K562 (cell line): Measurements from ENCODE around the gene ARF1. TPM values are rescaled to one million over a fixed set of nuclear protein-coding genes. Genes with fewer than 3 reads are reported as not detected.

Source experiments
- CTBP1 ChIP-seq: fragments of 450-650 bp; IDR thresholded peaks from 2 replicates; pipeline ENCODE4 v1.6.1; 2016; ENCODE audit warnings: borderline replicate concordance
- CXXC5 ChIP-seq: fragments of 250-450 bp; sonication (Bioruptor Pico); IDR thresholded peaks from 2 replicates; pipeline ENCODE4 v1.8.0; 2022; ENCODE audit warnings: inconsistent platforms, mild to moderate bottlenecking, moderate library complexity
- ELF4 ChIP-seq: fragments of 450-650 bp; formaldehyde crosslinking; IDR thresholded peaks from 2 replicates; pipeline ENCODE4 v1.4.0; 2022; ENCODE audit warnings: missing genetic modification characterization
- FOXA3 ChIP-seq, 2 experiments: fragments of 450-650 bp in 1 of 2; sonication (generic) in 1 of 2; formaldehyde crosslinking; IDR thresholded peaks in 1 of 2; conservative IDR thresholded peaks in 1 of 2; 2 replicates each; pipeline versions ENCODE4 v1.4.0 to v1.8.0; 2020 to 2022; ENCODE audit warnings: mild to moderate bottlenecking in 2 of 2, missing genetic modification reagents in 1 of 2
- FOXK2 ChIP-seq, 2 experiments: fragments of 450-650 bp; IDR thresholded peaks in 1 of 2; conservative IDR thresholded peaks in 1 of 2; 2 replicates each; pipeline ENCODE4 v1.6.1; 2016; ENCODE audit warnings: low read depth in 2 of 2, mild to moderate bottlenecking in 1 of 2
- FOXM1 ChIP-seq, 2 experiments: fragments of 450-650 bp in 1 of 2; sonication (generic) in 1 of 2; formaldehyde crosslinking in 1 of 2; IDR thresholded peaks; 2 replicates each; pipeline versions ENCODE4 v1.6.1 to v1.9.0; 2017 to 2022; ENCODE audit warnings: low read depth in 2 of 2, mild to moderate bottlenecking in 2 of 2, missing genetic modification reagents in 1 of 2, moderate library complexity in 1 of 2
- HES1 ChIP-seq: fragments of 450-650 bp; IDR thresholded peaks from 2 replicates; pipeline ENCODE4 v1.6.1; 2016; ENCODE audit warnings: low read depth, mild to moderate bottlenecking, moderate library complexity
- HNRNPLL ChIP-seq: fragments of 200-400 bp; formaldehyde crosslinking; IDR thresholded peaks from 2 replicates; pipeline ENCODE4 v1.6.1; 2017; ENCODE audit warnings: low read length, low read depth, mild to moderate bottlenecking; ENCODE audit not compliant: poor library complexity, severe bottlenecking
- KLF16 ChIP-seq: IDR thresholded peaks from 2 replicates; pipeline ENCODE4 v1.6.1; 2016; ENCODE audit warnings: antibody characterized with exemption
- L3MBTL2 ChIP-seq: fragments of 450-650 bp; IDR thresholded peaks from 2 replicates; pipeline ENCODE4 v1.6.1; 2016; ENCODE audit warnings: mild to moderate bottlenecking, moderate library complexity
- MIER1 ChIP-seq: fragments of 450-650 bp; IDR thresholded peaks from 2 replicates; pipeline ENCODE4 v1.6.1; 2016; ENCODE audit warnings: antibody characterized with exemption, mild to moderate bottlenecking, low read depth
- MNT ChIP-seq, 2 experiments: fragments of 450-650 bp; conservative IDR thresholded peaks; 2 replicates each; pipeline ENCODE4 v1.6.1; 2017; ENCODE audit warnings: mild to moderate bottlenecking in 2 of 2, moderate library complexity in 2 of 2
- NFIC ChIP-seq: fragments of 450-650 bp; IDR thresholded peaks from 2 replicates; pipeline ENCODE4 v1.6.1; 2017; ENCODE audit warnings: mild to moderate bottlenecking, inconsistent platforms
- PHB2 ChIP-seq: fragments of 450-650 bp; IDR thresholded peaks from 2 replicates; pipeline ENCODE4 v1.6.1; 2017; ENCODE audit warnings: low read depth
- RCOR1 ChIP-seq, 2 experiments: IDR thresholded peaks; 2 replicates each; pipeline ENCODE4 v1.6.1; 2012; ENCODE audit warnings: low read depth in 2 of 2, low read length in 2 of 2, borderline replicate concordance in 1 of 2, improper control_type of control experiment in 1 of 2
- SMARCE1 ChIP-seq: fragments of 450-650 bp; IDR thresholded peaks from 2 replicates; pipeline ENCODE4 v1.7.1; 2016; ENCODE audit warnings: mild to moderate bottlenecking
- ZNF263 ChIP-seq: sonication (generic); formaldehyde crosslinking; IDR thresholded peaks from 2 replicates; pipeline ENCODE4 v1.8.0; 2022; ENCODE audit warnings: mild to moderate bottlenecking, missing genetic modification reagents, borderline replicate concordance
- polyA plus RNA-seq, 8 experiments: library from polyadenylated mRNA; depleted of rRNA in 4 of 8; stranded (reverse) in 5 of 8; unstranded in 3 of 8; fragments of >200 nt; fragmentation: Nextera tagmentation in 2 of 8; fragmentation: Illumina TruSeq in 1 of 8; extraction: Ambion mirVana in 2 of 8; extraction: Trizol in 1 of 8; gene quantifications; 2 replicates each; pipeline versions ENCODE4 v1.2.1 to v1.2.3, GENCODE V29; 2011 to 2014; ENCODE audit warnings: inconsistent platforms in 1 of 8, missing spikeins in 1 of 8
- total RNA-seq, 7 experiments: library from RNA; depleted of rRNA in 6 of 7; stranded (reverse); fragments of >200 nt in 6 of 7; fragmentation: Illumina TruSeq in 2 of 7; extraction: Trizol in 2 of 7; gene quantifications; 2 replicates each; pipeline versions ENCODE4 v1.2.1 to v1.2.3, GENCODE V29; 2011 to 2021; ENCODE audit warnings: low replicate concordance in 1 of 7
- TF ChIP-seq, protein P1 (sequence below), 2 experiments: fragments of 150-350 bp in 1 of 2; IDR thresholded peaks; 2 replicates each; pipeline ENCODE4 v1.6.1; 2012 to 2016; ENCODE audit warnings: low read depth in 2 of 2, low read length in 2 of 2, mild to moderate bottlenecking in 1 of 2, moderate library complexity in 1 of 2
- TF ChIP-seq, protein P2 (sequence below): fragments of 250-450 bp; sonication (Bioruptor Pico); IDR thresholded peaks from 2 replicates; pipeline ENCODE4 v1.5.0; 2021

ARF1 gene
- total and polyA plus RNA-seq, 9 of the 15 experiments (the other 6 are each of a cell fraction or from before 2014, with no cell fraction given) = 69.8 to 593 (median 325) TPM

DNA sequence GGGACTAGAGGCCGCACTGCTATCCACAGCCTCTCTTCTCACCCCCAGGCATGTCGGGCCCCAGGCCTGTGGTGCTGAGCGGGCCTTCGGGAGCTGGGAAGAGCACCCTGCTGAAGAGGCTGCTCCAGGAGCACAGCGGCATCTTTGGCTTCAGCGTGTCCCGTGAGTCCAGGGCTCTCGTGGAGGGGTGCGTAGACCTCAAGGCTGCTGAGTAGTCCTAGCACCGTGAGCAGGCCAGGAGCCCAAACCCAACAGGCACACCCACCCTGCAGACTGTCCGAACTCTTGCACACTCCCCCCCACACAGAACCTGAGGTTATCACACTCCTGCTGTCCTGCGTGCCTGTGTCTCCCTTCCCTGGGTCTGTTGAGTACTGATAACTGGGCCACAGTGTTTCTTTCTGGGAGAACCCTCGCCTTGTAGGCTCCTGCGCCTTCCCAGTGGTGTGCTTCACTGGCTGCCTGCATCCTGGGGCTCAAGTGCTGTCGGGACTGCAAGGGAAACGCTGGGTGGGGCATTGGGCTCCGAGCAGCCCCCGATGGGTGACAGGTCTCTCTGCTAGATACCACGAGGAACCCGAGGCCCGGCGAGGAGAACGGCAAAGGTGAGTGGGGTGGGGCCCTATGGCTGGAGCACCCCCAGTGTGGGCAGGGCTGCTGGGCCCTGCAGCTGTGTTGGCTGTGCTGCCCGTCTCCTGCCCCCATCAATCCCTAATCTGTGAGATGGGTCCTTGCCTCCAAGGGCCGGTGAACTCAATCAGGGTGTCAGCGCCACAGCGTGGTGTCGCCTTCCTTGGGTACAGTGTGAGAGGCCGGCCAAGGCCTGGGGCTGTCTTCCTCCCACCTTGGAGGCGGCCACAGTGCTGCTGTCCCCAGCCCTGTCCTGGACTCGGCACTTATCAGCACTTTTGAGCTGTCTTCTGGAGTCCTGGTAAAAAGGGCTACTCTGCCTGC is 63.2 kb downstream of the ARF1 start (continued):
- TF ChIP-seq CTBP1 (peak; percentile 91), FOXM1 (IDR thresholded peaks at IDR 0.05; ENCODE audit: low read depth) (peak; percentile 82), FOXM1 (CRISPR knock-in tag; IDR thresholded peaks at IDR 0.05; ENCODE audit: low read depth) (no peak), CXXC5 (CRISPR knock-in tag) (peak; percentile 96), ZNF263 (CRISPR knock-in tag) (peak; percentile 79), ELF4 (CRISPR knock-in tag) (peak; percentile 62; the same call in 1 of the 2 replicates), FOXK2 (conservative IDR thresholded peaks at IDR 0.05 in 1 of 2, IDR thresholded peaks at IDR 0.05 in 1 of 2; ENCODE audit: low read depth in 2 of 2) (peak; percentile 75 to 81), PHB2 (peak; percentile 79), L3MBTL2 (peak; percentile 56; the same call in 1 of the 2 replicates), HES1 (peak; percentile 59; the same call in 1 of the 2 replicates), KLF16 (peak; percentile 87), RCOR1 (IDR thresholded peaks at IDR 0.05; ENCODE audit: borderline replicate concordance in 1 of 2, low read depth in 2 of 2, low read length in 2 of 2) (peak; percentile 65 to 93; a peak in 3 of 4 replicates), HNRNPLL (peak; percentile 15), MNT (conservative IDR thresholded peaks at IDR 0.05) (peak in 1 of 2 experiments; percentile 88; a peak in 2 of 4 replicates), MIER1 (0 out of 2 replicates have a peak, but pooled peaks have one; percentile 33), NFIC (peak; percentile 90), FOXA3 (CRISPR knock-in tag; conservative IDR thresholded peaks at IDR 0.05 in 1 of 2, IDR thresholded peaks at IDR 0.05 in 1 of 2) (peak in 1 of 2 experiments; percentile 64; a peak in 1 of 4 replicates), SMARCE1 (peak; percentile 91)
- TF ChIP-seq, protein P1, sequence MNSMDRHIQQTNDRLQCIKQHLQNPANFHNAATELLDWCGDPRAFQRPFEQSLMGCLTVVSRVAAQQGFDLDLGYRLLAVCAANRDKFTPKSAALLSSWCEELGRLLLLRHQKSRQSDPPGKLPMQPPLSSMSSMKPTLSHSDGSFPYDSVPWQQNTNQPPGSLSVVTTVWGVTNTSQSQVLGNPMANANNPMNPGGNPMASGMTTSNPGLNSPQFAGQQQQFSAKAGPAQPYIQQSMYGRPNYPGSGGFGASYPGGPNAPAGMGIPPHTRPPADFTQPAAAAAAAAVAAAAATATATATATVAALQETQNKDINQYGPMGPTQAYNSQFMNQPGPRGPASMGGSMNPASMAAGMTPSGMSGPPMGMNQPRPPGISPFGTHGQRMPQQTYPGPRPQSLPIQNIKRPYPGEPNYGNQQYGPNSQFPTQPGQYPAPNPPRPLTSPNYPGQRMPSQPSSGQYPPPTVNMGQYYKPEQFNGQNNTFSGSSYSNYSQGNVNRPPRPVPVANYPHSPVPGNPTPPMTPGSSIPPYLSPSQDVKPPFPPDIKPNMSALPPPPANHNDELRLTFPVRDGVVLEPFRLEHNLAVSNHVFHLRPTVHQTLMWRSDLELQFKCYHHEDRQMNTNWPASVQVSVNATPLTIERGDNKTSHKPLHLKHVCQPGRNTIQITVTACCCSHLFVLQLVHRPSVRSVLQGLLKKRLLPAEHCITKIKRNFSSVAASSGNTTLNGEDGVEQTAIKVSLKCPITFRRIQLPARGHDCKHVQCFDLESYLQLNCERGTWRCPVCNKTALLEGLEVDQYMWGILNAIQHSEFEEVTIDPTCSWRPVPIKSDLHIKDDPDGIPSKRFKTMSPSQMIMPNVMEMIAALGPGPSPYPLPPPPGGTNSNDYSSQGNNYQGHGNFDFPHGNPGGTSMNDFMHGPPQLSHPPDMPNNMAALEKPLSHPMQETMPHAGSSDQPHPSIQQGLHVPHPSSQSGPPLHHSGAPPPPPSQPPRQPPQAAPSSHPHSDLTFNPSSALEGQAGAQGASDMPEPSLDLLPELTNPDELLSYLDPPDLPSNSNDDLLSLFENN (IDR thresholded peaks at IDR 0.05; ENCODE audit: low read depth in 2 of 2, low read length in 2 of 2) = peak in 1 of 2 experiments; percentile 85; a peak in 2 of 4 replicates
- TF ChIP-seq, protein P2, sequence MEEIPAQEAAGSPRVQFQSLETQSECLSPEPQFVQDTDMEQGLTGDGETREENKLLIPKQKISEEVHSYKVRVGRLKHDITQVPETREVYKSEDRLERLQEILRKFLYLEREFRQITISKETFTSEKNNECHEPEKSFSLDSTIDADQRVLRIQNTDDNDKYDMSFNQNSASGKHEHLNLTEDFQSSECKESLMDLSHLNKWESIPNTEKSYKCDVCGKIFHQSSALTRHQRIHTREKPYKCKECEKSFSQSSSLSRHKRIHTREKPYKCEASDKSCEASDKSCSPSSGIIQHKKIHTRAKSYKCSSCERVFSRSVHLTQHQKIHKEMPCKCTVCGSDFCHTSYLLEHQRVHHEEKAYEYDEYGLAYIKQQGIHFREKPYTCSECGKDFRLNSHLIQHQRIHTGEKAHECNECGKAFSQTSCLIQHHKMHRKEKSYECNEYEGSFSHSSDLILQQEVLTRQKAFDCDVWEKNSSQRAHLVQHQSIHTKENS = no peak
